Measurements from ENCODE around the gene SLC37A1.

Gene SLC37A1

DNA sequence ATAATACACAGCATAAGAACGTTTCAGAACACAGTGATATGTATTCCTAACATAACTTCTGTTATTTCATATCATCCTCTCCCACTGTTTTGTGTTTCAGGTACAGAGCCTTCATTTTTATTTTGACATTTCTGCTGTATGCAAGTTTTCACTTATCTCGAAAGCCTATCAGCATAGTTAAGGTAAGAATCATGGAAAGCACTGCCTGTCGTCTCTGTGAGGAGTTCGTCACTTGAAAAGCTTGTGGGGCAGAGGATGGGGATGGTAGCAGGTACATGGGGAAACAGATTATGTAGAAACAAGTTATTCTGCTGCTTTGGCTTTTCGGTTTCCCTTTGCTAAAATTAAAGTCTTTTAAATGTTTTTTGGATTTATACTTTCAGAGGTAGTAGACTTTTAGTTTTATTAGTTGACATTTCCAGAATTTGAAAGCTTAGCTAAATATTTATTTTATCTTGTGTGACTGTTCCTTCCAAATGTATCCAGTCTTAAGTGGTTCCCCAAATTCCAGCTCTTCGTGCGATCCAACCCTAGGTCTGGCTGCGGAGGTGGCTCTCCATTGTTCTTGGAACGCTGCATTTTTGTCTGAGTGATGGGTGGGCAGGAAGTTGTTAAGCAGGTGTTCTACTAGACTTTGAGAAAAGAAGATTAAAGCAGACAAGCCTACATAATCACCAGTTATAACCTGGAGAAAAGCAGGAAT is 12.2 kb downstream of the SLC37A1 start:
- no peak overlapping the region for H3K4me3 ChIP-seq (ENCODE audit: low read length)
- TF ChIP-seq, protein P1, sequence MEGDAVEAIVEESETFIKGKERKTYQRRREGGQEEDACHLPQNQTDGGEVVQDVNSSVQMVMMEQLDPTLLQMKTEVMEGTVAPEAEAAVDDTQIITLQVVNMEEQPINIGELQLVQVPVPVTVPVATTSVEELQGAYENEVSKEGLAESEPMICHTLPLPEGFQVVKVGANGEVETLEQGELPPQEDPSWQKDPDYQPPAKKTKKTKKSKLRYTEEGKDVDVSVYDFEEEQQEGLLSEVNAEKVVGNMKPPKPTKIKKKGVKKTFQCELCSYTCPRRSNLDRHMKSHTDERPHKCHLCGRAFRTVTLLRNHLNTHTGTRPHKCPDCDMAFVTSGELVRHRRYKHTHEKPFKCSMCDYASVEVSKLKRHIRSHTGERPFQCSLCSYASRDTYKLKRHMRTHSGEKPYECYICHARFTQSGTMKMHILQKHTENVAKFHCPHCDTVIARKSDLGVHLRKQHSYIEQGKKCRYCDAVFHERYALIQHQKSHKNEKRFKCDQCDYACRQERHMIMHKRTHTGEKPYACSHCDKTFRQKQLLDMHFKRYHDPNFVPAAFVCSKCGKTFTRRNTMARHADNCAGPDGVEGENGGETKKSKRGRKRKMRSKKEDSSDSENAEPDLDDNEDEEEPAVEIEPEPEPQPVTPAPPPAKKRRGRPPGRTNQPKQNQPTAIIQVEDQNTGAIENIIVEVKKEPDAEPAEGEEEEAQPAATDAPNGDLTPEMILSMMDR (conservative IDR thresholded peaks at IDR 0.05; ENCODE audit: low read depth, low read length): no peak
- no peak for DNase-seq (ENCODE audit: low read depth)

DNA sequence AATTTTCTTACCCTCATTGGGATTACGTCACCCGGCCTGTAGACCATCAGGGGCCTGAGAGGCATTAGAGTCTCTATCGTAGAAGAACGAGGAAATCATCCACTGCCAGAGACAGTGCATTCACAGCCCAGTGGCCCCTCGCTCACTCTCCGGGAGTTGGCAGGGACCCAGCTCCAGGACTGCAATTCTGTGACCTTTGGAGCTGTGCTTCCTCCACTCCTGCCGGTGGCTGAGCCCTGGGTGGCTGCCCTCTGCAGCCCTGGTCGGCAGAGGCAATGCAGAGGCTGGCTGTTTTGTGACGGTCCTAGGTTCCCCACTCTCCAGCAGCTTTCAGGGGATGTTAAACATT is 12.7 kb downstream of the SLC37A1 start:
- TF ChIP-seq, protein P1 (conservative IDR thresholded peaks at IDR 0.05; ENCODE audit: low read depth, low read length): no peak
- DNase-seq (ENCODE audit: low read depth): no peak
- H3K4me3 ChIP-seq (ENCODE audit: low read length): no peak overlapping the region

DNA sequence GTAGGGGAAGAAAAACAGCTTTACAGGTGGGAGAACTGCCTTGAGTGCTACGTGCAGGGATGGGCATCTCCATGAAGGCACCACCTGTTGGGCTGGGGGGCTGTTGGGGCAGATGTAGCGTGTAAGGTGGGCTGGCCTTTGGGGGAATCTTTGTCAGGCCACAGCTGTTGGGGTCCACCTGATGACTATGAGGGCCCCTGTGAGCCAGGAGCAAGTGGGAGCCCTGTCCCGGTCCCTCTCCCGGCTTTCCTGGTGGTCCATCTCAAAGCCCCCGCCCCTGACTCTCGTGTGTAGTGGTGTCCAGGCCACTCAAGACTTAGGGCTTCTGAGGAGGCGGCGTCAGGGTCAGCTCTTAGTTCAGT is 13.5 kb downstream of the SLC37A1 start:
- no peak overlapping the region for H3K4me3 ChIP-seq (ENCODE audit: low read length)
- TF ChIP-seq, protein P1 (conservative IDR thresholded peaks at IDR 0.05; ENCODE audit: low read depth, low read length): no peak
- DNase-seq (ENCODE audit: low read depth): no peak

- no peak overlapping the region for H3K4me3 ChIP-seq (ENCODE audit: low read length)
- TF ChIP-seq, protein P1 (conservative IDR thresholded peaks at IDR 0.05; ENCODE audit: low read depth, low read length): no peak
- DNase-seq (ENCODE audit: low read depth): no peak
These were observed 14.0 kb downstream of the SLC37A1 start for GRCh38 chr21:42527489-42528158.

DNA sequence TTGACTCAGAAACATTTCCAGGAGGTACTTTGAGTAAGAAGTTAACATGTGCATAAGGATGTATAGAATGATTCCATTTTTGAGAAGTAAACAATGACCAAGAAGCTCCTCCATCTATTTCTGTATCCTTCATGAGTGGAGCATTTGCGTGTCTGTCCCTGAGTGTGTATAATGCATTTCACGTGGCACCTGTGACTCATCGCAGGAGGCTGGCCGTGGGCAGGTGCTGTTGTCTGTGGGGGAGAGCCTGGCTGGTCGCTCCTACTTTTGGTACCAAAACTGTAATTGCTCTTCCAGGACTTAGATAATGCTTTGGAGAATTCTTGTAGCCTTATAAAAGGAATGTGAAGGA is 16.5 kb downstream of the SLC37A1 start:
- no peak for DNase-seq (ENCODE audit: low read depth)
- H3K4me3 ChIP-seq (ENCODE audit: low read length): no peak overlapping the region
- TF ChIP-seq, protein P1 (conservative IDR thresholded peaks at IDR 0.05; ENCODE audit: low read depth, low read length): no peak

DNA sequence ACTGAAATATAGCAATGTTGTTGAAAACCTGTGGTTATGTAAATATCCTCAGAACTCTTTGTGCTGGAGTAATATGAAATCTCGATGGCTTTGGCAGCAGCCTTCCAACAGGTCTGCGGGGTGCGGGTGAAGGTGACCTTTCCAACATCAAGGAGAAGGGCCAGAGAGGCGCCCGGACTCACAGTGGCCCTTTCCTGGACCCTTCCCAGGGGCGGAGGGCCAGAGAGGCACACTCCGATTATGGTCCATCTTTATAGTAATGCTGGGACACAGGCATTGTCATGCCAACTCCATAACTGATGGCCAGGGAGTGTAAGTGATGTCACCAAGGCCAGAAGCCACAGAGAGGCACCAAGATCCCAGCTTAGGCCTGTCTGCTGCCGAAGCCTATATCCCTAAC is 18.1 kb downstream of the SLC37A1 start:
- TF ChIP-seq, protein P1 (conservative IDR thresholded peaks at IDR 0.05; ENCODE audit: low read depth, low read length): no peak
- DNase-seq (ENCODE audit: low read depth): no peak
- no peak overlapping the region for H3K4me3 ChIP-seq (ENCODE audit: low read length)

Data from retinal pigment epithelial cell (primary cell).